C4-2B (cell line): ENCODE results near the gene RCVRN.

Experiments used
- ZFX ChIP-seq: fragments of 450-650 bp; IDR thresholded peaks from 2 replicates; pipeline ENCODE4 v1.6.1; 2017
- TF ChIP-seq, protein P1 (sequence below): fragments of 450-650 bp; conservative IDR thresholded peaks from 2 replicates; pipeline ENCODE4 v1.5.1; 2017; ENCODE audit warnings: mild to moderate bottlenecking

DNA sequence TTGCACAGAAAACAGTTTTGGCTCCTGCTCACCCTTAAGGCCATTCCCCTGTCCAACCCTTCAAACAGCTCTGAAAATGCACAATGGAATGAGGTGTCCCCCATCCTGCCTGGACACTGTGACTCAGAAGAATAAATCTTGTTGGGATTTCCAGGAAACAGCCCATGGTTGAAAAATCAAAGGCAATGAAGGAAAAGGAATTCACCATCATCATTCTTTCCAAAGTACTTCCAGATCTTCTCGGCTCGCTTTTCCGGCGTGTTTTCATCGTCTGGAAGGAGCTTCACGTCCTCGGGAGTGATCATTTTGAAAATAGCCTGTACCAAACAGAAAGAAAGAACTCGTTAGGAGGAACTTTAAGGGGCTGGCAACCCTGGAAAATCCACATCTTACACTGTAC is 4.3 kb downstream of the RCVRN start:
- TF ChIP-seq, protein P1, sequence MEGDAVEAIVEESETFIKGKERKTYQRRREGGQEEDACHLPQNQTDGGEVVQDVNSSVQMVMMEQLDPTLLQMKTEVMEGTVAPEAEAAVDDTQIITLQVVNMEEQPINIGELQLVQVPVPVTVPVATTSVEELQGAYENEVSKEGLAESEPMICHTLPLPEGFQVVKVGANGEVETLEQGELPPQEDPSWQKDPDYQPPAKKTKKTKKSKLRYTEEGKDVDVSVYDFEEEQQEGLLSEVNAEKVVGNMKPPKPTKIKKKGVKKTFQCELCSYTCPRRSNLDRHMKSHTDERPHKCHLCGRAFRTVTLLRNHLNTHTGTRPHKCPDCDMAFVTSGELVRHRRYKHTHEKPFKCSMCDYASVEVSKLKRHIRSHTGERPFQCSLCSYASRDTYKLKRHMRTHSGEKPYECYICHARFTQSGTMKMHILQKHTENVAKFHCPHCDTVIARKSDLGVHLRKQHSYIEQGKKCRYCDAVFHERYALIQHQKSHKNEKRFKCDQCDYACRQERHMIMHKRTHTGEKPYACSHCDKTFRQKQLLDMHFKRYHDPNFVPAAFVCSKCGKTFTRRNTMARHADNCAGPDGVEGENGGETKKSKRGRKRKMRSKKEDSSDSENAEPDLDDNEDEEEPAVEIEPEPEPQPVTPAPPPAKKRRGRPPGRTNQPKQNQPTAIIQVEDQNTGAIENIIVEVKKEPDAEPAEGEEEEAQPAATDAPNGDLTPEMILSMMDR, result no peak
- TF ChIP-seq ZFX, result no peak
